ENCODE data around the gene EPS8.

EPS8 gene

DNA sequence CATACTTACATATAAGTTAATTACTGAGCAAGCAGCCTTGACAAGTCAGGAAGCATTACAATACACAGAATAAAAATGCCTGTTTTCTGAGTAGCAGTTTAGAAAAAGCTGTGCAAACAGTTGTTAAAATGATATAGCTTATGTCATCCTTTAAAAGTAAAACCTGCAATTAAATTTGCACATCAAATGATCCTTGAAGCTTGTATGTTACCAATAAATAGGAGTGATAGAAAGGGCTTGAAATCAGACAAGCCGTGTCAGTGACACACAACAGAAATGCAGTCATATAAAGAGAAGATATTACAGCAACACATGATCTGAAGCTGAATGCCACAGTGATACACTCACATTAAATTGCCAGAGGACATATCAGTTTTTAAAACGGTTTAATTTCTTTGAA lies 70.0 kb downstream of the EPS8 start:
- no peak for TF ChIP-seq JUND (IDR thresholded peaks at IDR 0.05; ENCODE audit: low read depth)
- in situ Hi-C loops (cut with HindIII; ENCODE audit: low pct_unique_long_range_greater_than_20kb, low sequenced_read_pairs) = no loop called here
- DNase-seq (ENCODE audit: low read depth in 1 of 2, low spot score in 1 of 2) = no peak

DNA sequence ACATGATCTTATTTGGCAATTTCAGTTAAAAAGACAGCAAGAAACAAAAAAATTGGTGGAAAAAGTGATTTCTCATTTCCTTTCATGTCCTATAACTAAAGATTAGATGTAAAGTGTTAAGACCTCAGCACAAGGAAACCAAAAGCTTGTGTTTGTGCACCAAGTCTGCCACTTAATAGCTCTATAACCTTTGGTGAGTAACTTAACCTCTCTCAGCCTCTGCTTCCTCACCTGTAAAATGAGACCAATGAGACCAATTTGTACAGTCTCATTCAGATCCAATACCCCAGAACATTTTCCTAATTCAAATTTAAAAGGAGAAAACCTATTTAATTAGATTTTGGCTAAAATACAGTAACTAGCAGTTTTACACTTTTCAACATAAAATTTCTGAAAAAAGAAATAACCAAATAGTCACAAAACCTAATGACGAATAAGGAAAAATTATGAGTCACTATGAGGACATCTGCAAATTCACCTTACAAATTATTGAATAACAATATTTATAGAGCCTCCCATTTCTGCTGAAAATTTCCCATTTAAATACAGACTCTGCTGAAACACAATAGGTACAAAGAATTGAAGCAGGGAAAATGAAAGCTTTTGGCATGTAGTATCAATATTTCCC lies 71.1 kb downstream of the EPS8 start:
- in situ Hi-C loops (cut with HindIII; ENCODE audit: low pct_unique_long_range_greater_than_20kb, low sequenced_read_pairs) = no loop called here
- no peak for DNase-seq (ENCODE audit: low read depth in 1 of 2, low spot score in 1 of 2)
- no peak for TF ChIP-seq JUND (IDR thresholded peaks at IDR 0.05; ENCODE audit: low read depth)

DNA sequence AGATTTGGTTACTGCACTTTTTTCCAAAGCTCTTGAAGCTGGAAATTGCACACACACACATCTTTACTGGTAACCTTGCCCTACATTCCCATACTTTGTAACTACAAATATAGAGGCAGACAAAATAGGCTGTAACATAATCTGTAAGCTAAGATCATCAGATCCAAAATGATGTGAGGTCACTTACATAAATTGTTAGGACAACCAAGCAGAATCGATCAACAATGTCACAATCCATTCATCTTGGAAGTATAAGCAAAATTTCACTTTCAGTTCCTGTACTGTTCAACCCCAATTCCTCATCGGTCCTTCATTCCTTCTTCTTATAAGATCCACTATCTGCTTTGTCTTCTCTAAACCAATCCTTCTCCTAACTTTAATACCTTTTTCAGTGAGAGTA lies 72.6 kb downstream of the EPS8 start:
- no peak for DNase-seq (ENCODE audit: low read depth in 1 of 2, low spot score in 1 of 2)
- no peak for TF ChIP-seq JUND (IDR thresholded peaks at IDR 0.05; ENCODE audit: low read depth)
- in situ Hi-C loops (cut with HindIII; ENCODE audit: low pct_unique_long_range_greater_than_20kb, low sequenced_read_pairs) = no loop called here

DNA sequence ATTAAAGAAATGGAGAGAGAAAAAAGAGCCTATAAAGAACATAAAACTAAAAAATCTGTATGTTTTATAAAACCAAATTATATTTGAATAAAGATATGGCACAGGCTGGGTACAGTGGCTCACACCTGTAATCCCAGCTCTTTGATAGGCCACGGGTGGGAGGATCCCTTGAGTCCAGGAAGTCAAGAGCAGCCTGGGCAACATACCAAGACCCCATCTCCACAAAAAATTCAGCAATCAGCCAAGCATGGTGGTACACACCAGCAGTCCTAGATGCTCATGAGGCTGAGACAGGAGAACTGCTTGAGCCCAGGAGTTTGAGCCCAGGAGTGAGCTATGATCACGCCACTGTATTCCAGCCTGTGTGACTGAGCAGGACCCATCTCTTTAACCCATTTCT lies 74.9 kb downstream of the EPS8 start:
- in situ Hi-C loops (cut with HindIII; ENCODE audit: low pct_unique_long_range_greater_than_20kb, low sequenced_read_pairs) = no loop called here

DNA sequence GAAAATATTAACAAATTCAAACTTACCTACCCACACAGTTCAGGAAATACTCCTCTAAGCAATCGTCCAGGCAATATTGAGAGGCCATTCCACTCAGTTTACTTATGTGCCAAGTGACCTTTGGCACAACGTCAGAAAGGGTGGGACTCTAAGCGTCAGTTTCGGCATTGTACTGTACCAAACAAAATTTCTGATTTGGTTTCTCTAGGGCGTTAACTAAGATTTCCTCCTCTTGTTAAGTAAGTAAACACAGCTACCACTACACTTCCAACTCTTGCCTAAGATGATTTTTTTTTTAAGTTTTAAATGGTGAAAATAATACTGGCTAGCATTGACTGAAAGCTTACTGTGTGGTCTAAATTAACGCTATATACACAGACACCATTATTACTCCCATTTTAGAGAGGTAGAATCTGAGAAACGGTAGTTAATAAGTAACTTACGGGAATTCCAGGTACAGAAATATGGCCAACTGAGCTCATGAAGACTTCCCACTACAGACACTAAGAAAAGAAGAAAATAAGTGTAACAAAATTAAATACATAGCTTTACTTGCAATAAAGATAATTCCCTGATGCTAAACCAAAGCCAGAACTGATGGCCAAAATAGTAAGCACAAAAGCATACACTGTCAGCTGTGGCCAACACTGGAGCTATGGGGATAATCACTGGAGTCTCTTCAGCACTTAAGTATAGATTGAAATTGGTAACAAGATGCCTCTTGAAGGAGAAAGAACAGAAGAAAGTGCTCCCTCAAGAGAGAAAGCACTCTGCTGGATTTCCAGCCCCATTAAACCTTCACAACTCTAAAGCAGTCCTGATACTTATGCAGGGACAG lies 76.1 kb downstream of the EPS8 start:
- TF ChIP-seq JUND (IDR thresholded peaks at IDR 0.05; ENCODE audit: low read depth) = no peak
- in situ Hi-C loops (cut with HindIII; ENCODE audit: low pct_unique_long_range_greater_than_20kb, low sequenced_read_pairs) = no loop called here
- DNase-seq (ENCODE audit: low read depth in 1 of 2, low spot score in 1 of 2) = no peak

More for the DNA sequence above, 74.9 kb downstream of the EPS8 start:
- no peak for DNase-seq (ENCODE audit: low read depth in 1 of 2, low spot score in 1 of 2)
- TF ChIP-seq JUND (IDR thresholded peaks at IDR 0.05; ENCODE audit: low read depth) = no peak

DNA sequence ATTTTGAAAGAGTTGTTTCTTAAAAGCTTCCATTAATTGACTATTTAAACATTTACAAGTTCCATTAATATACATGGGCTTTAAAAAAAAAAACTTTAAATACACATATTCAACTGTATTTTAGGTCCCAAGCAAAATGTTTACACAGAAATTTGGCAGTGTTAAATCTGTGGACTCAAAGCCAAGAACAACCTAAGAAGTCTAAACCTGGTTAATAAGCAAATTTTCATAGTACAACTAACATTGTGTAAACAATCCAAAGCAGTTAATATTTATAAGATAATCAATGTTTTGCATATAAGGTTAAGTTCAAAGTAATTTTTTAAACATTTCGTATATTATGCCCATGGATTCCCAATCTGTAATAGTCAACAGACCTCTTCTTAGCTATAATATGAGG lies 77.0 kb downstream of the EPS8 start:
- no peak for DNase-seq (ENCODE audit: low read depth in 1 of 2, low spot score in 1 of 2)
- TF ChIP-seq JUND (IDR thresholded peaks at IDR 0.05; ENCODE audit: low read depth) = no peak
- in situ Hi-C loops (cut with HindIII; ENCODE audit: low pct_unique_long_range_greater_than_20kb, low sequenced_read_pairs) = no loop called here

DNA sequence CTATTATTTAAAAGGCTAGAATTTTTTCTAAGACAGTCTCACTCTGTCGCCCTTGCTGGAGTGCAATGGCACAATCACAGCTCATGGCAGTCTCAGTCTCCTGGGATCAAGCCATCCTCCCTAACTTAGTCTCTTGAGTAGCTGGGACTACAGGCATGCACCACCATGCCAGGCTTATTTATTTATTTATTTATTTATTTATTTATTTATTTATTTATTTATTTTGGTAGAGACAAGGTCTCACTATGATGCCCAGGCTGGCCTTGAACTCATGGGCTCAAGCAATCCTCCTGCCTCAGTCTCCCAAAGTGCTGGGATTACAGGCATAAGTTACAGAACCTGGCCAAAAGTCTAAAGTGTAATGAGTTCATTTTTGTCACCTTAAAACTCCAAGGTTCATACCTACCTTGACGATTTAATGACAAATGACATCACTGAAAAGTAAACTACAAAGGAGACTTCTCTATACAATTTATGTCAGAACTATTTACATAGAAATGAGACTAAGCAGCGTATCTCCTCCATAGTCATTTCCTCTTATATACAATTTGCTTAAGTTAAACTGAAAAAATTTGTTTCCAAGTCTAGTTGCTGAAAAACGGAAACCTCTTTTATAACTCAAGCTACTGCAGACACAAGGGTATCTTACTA lies 78.2 kb downstream of the EPS8 start:
- TF ChIP-seq JUND (IDR thresholded peaks at IDR 0.05; ENCODE audit: low read depth) = no peak
- in situ Hi-C loops (cut with HindIII; ENCODE audit: low pct_unique_long_range_greater_than_20kb, low sequenced_read_pairs) = no loop called here
- no peak for DNase-seq (ENCODE audit: low read depth in 1 of 2, low spot score in 1 of 2)

DNA sequence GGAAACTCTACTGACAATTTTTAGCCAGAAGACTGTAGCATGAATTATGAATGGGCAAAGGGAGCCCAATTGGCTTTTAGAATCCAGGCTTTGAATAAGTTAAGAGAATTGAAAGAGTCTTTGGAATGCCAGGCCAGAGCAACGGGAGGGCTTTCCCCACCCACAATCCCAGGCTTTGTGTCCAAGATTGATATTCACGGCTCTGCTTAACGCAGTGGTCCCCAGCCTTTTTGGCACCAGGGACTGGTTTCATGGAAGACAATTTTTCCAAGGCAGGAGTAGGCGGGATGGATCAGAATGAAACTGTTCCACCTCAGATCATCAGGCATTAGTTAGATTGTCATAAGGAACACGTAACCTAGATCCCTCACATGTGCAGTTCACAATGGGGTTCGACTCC lies 79.6 kb downstream of the EPS8 start:
- no peak for TF ChIP-seq JUND (IDR thresholded peaks at IDR 0.05; ENCODE audit: low read depth)
- DNase-seq (ENCODE audit: low read depth in 1 of 2, low spot score in 1 of 2) = no peak
- in situ Hi-C loops (cut with HindIII; ENCODE audit: low pct_unique_long_range_greater_than_20kb, low sequenced_read_pairs) = no loop called here

DNA sequence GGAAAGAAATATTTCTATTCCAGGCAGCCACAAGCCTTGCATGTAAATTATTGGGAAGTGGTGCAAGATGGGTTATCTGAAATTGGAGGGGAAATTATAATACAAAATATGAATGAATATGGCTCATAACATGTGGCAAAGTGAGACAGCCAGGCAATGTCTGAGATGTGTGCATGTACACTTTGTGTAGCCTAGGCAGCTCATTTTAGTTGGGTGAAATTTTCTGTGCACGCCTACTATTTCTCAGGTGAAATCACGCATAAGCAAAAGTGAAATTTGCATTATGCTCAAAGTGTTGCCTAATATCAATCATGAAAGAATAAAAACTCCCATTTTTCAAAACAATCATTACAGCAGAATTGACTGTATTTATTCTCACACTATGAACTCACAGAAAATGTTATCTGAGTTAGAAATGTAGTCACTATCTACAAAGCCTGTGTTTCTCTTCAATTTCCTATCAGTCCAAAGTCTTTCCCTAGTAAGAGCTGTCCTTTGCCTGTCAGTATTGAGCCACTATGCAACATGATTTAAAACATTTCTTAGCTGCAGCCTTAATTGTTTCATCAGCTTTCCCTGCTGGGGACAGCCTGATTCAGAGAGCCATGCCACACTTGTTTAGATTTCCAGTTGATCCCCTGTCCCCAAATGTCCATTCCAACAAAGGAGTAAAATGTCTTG lies 80.7 kb downstream of the EPS8 start:
- DNase-seq (ENCODE audit: low read depth in 1 of 2, low spot score in 1 of 2) = no peak
- no peak for TF ChIP-seq JUND (IDR thresholded peaks at IDR 0.05; ENCODE audit: low read depth)
- in situ Hi-C loops (cut with HindIII; ENCODE audit: low pct_unique_long_range_greater_than_20kb, low sequenced_read_pairs) = no loop called here

DNA sequence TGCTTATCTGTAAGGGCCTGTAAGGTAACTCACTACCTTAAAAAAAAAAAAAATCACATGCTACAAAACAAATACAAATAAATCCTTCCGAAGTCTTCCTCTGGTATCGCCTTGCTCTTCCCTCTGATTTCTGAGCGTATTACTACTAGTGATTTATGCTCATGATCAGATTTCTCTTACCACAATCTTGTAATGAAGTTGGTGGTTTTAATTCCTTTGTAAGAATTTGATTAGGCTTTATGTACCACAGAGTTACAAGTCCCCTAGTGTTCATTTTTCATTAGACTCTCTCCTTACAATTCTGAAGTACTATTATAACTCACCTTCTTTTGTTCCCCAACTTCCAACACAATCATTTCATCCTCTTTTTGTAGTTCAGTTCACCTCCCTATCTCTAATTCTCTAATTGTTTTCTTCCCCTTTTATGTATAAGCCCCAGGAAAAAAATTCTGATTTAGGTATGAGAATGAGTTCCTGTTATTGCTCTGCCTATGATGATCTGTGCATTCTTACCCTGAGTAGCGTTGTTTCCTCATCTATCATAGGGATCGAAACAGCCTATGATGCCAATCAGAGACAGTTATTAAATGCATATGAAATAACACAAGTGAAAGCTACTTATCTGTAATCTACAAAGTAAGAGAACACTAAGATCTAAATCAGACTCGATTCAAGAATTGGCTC lies 81.5 kb downstream of the EPS8 start:
- no peak for TF ChIP-seq JUND (IDR thresholded peaks at IDR 0.05; ENCODE audit: low read depth)
- no peak for DNase-seq (ENCODE audit: low read depth in 1 of 2, low spot score in 1 of 2)
- in situ Hi-C loops (cut with HindIII; ENCODE audit: low pct_unique_long_range_greater_than_20kb, low sequenced_read_pairs) = no loop called here

DNA sequence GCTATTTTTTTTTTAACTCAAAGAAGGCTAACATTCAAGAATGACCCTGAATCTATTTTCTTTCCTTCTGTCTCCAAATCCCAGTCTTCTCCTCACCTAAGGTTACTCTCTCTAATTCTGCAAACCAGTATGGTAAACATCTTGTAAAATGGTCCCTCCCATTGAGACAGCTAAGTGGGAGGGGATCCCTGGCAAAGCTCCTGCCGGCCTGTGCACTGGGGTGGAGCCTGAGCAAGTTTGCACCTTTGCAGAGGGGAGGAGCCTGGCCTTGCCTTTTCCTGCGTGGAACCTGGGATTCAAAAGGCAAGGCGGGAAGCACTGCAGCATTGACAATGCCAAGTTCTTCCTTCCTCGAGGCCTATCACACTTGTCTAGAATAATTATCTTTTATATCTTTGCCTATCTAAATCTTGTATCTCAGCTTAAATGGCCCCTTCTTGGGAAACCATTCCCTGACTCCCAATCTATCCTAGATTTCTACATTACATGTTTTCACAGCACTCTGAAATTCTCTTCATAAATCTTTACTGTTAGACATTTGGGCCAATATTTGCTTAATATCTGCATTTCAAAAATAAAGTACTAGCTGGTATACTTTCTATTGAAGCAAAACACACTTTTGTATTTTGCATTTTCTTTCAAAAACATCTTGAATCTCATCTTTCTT lies 83.0 kb downstream of the EPS8 start:
- no peak for TF ChIP-seq JUND (IDR thresholded peaks at IDR 0.05; ENCODE audit: low read depth)
- DNase-seq (ENCODE audit: low read depth in 1 of 2, low spot score in 1 of 2) = peak in 1 of 2 experiments; percentile 40
- in situ Hi-C loops (cut with HindIII; ENCODE audit: low pct_unique_long_range_greater_than_20kb, low sequenced_read_pairs) = no loop called here

DNA sequence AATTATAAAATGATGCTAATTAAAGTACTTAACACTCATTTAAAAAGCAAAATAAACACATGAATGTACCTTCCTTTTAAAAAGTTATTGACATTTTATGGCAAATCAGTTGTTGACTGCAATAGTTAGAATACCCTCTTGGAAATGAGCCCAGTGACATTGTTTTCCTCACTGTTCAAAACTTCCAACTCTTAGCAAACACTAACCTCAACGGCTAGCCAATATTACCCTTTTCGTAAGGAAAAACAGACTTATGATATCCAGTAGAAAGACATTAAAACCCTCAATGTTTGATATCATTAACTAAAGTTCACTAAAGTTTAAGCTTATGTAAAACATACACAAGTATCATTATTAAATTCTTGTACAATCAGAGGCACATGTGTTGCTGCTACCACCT lies 83.6 kb downstream of the EPS8 start:
- in situ Hi-C loops (cut with HindIII; ENCODE audit: low pct_unique_long_range_greater_than_20kb, low sequenced_read_pairs) = no loop called here
- no peak for TF ChIP-seq JUND (IDR thresholded peaks at IDR 0.05; ENCODE audit: low read depth)
- DNase-seq (ENCODE audit: low read depth in 1 of 2, low spot score in 1 of 2) = no peak

All from T47D (cell line).